ENCODE data around the gene TUBG1.
A peak's percentile ranks its signal among the peaks of the same experiment; 100 is the strongest.

The TUBG1 gene

GRCh38 chr17:42563143-42563509, 46.4 kb upstream of the TUBG1 start:
- Histone ChIP-seq H3K27ac (ENCODE audit: poor library complexity, severe bottlenecking) (peak overlapping the region; percentile 72), H3K9me3 (ENCODE audit: severe bottlenecking) (no peaks in the 10 kb centered on the region), H3K4me3 (ENCODE audit: severe bottlenecking) (peak overlapping the region; percentile 93), H3K27me3 (ENCODE audit: insufficient read depth, poor library complexity, severe bottlenecking) (no peaks in the 10 kb centered on the region), H3K36me3 (ENCODE audit: low read depth) (peaks cover 31% of the 10 kb centered on the region), H3K4me1 (ENCODE audit: insufficient read depth, poor library complexity, severe bottlenecking) (peaks cover 2% of the 10 kb centered on the region)
- no peak for TF ChIP-seq CTCF (IDR thresholded peaks at IDR 0.05; ENCODE audit: poor library complexity, severe bottlenecking)
- ATAC-seq (ENCODE audit: low read depth) (no peak), DNase-seq (ENCODE audit: low spot score) (no peak)

- no peak for DNase-seq (ENCODE audit: low spot score)
- TF ChIP-seq CTCF (IDR thresholded peaks at IDR 0.05; ENCODE audit: poor library complexity, severe bottlenecking), result no peak
- H3K9me3 ChIP-seq (ENCODE audit: severe bottlenecking), result no peaks in the 10 kb centered on the region
- ATAC-seq (ENCODE audit: low read depth), result no peak
- no peaks in the 10 kb centered on the region for H3K27me3 ChIP-seq (ENCODE audit: insufficient read depth, poor library complexity, severe bottlenecking)
- H3K27ac ChIP-seq (ENCODE audit: poor library complexity, severe bottlenecking), result peak overlapping the region; percentile 72
- no peak overlapping the region for H3K4me3 ChIP-seq (ENCODE audit: severe bottlenecking)
- peaks cover 35% of the 10 kb centered on the region for H3K36me3 ChIP-seq (ENCODE audit: low read depth)
- peaks cover 2% of the 10 kb centered on the region for H3K4me1 ChIP-seq (ENCODE audit: insufficient read depth, poor library complexity, severe bottlenecking)
These were observed 45.9 kb upstream of the TUBG1 start for GRCh38 chr17:42563543-42563942.

GRCh38 chr17:42563950-42564349, 45.5 kb upstream of the TUBG1 start:
- ATAC-seq (ENCODE audit: low read depth) (no peak), DNase-seq (ENCODE audit: low spot score) (no peak)
- Histone ChIP-seq H3K9me3 (ENCODE audit: severe bottlenecking) (no peaks in the 10 kb centered on the region), H3K27me3 (ENCODE audit: insufficient read depth, poor library complexity, severe bottlenecking) (no peaks in the 10 kb centered on the region), H3K4me1 (ENCODE audit: insufficient read depth, poor library complexity, severe bottlenecking) (peaks cover 2% of the 10 kb centered on the region), H3K27ac (ENCODE audit: poor library complexity, severe bottlenecking) (peak overlapping the region; percentile 72), H3K36me3 (ENCODE audit: low read depth) (peaks cover 39% of the 10 kb centered on the region), H3K4me3 (ENCODE audit: severe bottlenecking) (no peak overlapping the region)
- TF ChIP-seq CTCF (IDR thresholded peaks at IDR 0.05; ENCODE audit: poor library complexity, severe bottlenecking), result no peak

- Histone ChIP-seq H3K27ac (ENCODE audit: poor library complexity, severe bottlenecking) (no peak overlapping the region), H3K27me3 (ENCODE audit: insufficient read depth, poor library complexity, severe bottlenecking) (no peaks in the 10 kb centered on the region), H3K36me3 (ENCODE audit: low read depth) (peaks cover 49% of the 10 kb centered on the region), H3K4me1 (ENCODE audit: insufficient read depth, poor library complexity, severe bottlenecking) (peaks cover 2% of the 10 kb centered on the region), H3K9me3 (ENCODE audit: severe bottlenecking) (no peaks in the 10 kb centered on the region), H3K4me3 (ENCODE audit: severe bottlenecking) (no peak overlapping the region)
- ATAC-seq (ENCODE audit: low read depth), result no peak
- no peak for DNase-seq (ENCODE audit: low spot score)
- no peak for TF ChIP-seq CTCF (IDR thresholded peaks at IDR 0.05; ENCODE audit: poor library complexity, severe bottlenecking)
These were observed 44.5 kb upstream of the TUBG1 start for GRCh38 chr17:42564815-42565522.

GRCh38 chr17:42565523-42566214, 43.8 kb upstream of the TUBG1 start:
- TF ChIP-seq CTCF (IDR thresholded peaks at IDR 0.05; ENCODE audit: poor library complexity, severe bottlenecking), result no peak
- H3K4me3 ChIP-seq (ENCODE audit: severe bottlenecking), result no peak overlapping the region
- H3K9me3 ChIP-seq (ENCODE audit: severe bottlenecking), result no peaks in the 10 kb centered on the region
- no peaks in the 10 kb centered on the region for H3K27me3 ChIP-seq (ENCODE audit: insufficient read depth, poor library complexity, severe bottlenecking)
- H3K36me3 ChIP-seq (ENCODE audit: low read depth), result peaks cover 56% of the 10 kb centered on the region
- H3K4me1 ChIP-seq (ENCODE audit: insufficient read depth, poor library complexity, severe bottlenecking), result peaks cover 2% of the 10 kb centered on the region
- ATAC-seq (ENCODE audit: low read depth) (no peak), DNase-seq (ENCODE audit: low spot score) (no peak)
- H3K27ac ChIP-seq (ENCODE audit: poor library complexity, severe bottlenecking), result peak overlapping the region; percentile 69

Measured in RWPE2 (cell line).